ENCODE results near the gene LHFPL6.
A peak's percentile ranks its signal among the peaks of the same experiment; 100 is the strongest.

The LHFPL6 gene

GRCh38 chr13:39408512-39408911, 194.5 kb downstream of the LHFPL6 start:
- no peak for DNase-seq

- no peak for DNase-seq
Observed at GRCh38 chr13:39407786-39408185, 195.2 kb downstream of the LHFPL6 start.

GRCh38 chr13:39407138-39407537, 195.9 kb downstream of the LHFPL6 start:
- no peak for DNase-seq

GRCh38 chr13:39406688-39407087, 196.3 kb downstream of the LHFPL6 start:
- DNase-seq, result no peak

GRCh38 chr13:39405596-39406205, 197.3 kb downstream of the LHFPL6 start:
- DNase-seq, result no peak

- no peak for DNase-seq
Observed at GRCh38 chr13:39405107-39405506, 197.9 kb downstream of the LHFPL6 start.

- DNase-seq, result no peak
Observed at GRCh38 chr13:39403106-39403505, 199.9 kb downstream of the LHFPL6 start.

- peak; percentile 53 for DNase-seq
Observed at GRCh38 chr13:39402221-39402970, 200.6 kb downstream of the LHFPL6 start.

- DNase-seq, result peak; percentile 97
Observed at GRCh38 chr13:39401756-39402155, 201.2 kb downstream of the LHFPL6 start.

- peak; percentile 79 for DNase-seq
Observed at GRCh38 chr13:39401046-39401705, 201.8 kb downstream of the LHFPL6 start.

GRCh38 chr13:39399102-39399501, 203.9 kb downstream of the LHFPL6 start:
- DNase-seq, result no peak

GRCh38 chr13:39397896-39398265, 205.1 kb downstream of the LHFPL6 start:
- DNase-seq, result no peak

- no peak for DNase-seq
Observed at GRCh38 chr13:39397226-39397895, 205.6 kb downstream of the LHFPL6 start.

GRCh38 chr13:39394796-39395678, 208.0 kb downstream of the LHFPL6 start:
- no peak for DNase-seq

- no peak for DNase-seq
Observed at GRCh38 chr13:39391761-39392160, 211.2 kb downstream of the LHFPL6 start.

- no peak for DNase-seq
Observed at GRCh38 chr13:39389013-39389412, 214.0 kb downstream of the LHFPL6 start.

- DNase-seq, result no peak
Observed at GRCh38 chr13:39385621-39386231, 217.3 kb downstream of the LHFPL6 start.

GRCh38 chr13:39385154-39385553, 217.8 kb downstream of the LHFPL6 start:
- no peak for DNase-seq

GRCh38 chr13:39381456-39381855, 221.5 kb downstream of the LHFPL6 start:
- DNase-seq, result no peak

- no peak for DNase-seq
Observed at GRCh38 chr13:39379667-39380655, 223.0 kb downstream of the LHFPL6 start.

- no peak for DNase-seq
Observed at GRCh38 chr13:39379118-39379517, 223.9 kb downstream of the LHFPL6 start.
